Neural cell (in vitro differentiated cells): ENCODE data around the gene PREX1.

Experiments used
- EP300 ChIP-seq: fragments of 450-650 bp; conservative IDR thresholded peaks from 2 replicates; pipeline ENCODE4 v1.6.1; 2014; ENCODE audit warnings: antibody characterized with exemption, mild to moderate bottlenecking, moderate library complexity; ENCODE audit not compliant: poor library complexity, severe bottlenecking
- EZH2 ChIP-seq: fragments of 200-600, 300-800 bp; shearing (Covaris generic), sonication (generic); IDR thresholded peaks from 2 replicates; pipeline ENCODE4 v1.6.1; 2014; ENCODE audit warnings: antibody characterized with exemption, low read length, borderline replicate concordance, mild to moderate bottlenecking; ENCODE audit not compliant: insufficient read depth, poor library complexity, severe bottlenecking
- SMC3 ChIP-seq: fragments of 450-650 bp; conservative IDR thresholded peaks from 2 replicates; pipeline ENCODE4 v1.6.1; 2014; ENCODE audit warnings: antibody characterized with exemption, mild to moderate bottlenecking, moderate library complexity; ENCODE audit not compliant: poor library complexity
- TF ChIP-seq, protein P1 (sequence below): fragments of 450-650 bp; IDR thresholded peaks from 2 replicates; pipeline ENCODE4 v1.5.1; 2014; ENCODE audit warnings: antibody characterized with exemption, mild to moderate bottlenecking, moderate library complexity; ENCODE audit not compliant: poor library complexity, severe bottlenecking

- TF ChIP-seq EZH2 (no peak), EP300 (no peak), SMC3 (no peak)
- TF ChIP-seq, protein P1, sequence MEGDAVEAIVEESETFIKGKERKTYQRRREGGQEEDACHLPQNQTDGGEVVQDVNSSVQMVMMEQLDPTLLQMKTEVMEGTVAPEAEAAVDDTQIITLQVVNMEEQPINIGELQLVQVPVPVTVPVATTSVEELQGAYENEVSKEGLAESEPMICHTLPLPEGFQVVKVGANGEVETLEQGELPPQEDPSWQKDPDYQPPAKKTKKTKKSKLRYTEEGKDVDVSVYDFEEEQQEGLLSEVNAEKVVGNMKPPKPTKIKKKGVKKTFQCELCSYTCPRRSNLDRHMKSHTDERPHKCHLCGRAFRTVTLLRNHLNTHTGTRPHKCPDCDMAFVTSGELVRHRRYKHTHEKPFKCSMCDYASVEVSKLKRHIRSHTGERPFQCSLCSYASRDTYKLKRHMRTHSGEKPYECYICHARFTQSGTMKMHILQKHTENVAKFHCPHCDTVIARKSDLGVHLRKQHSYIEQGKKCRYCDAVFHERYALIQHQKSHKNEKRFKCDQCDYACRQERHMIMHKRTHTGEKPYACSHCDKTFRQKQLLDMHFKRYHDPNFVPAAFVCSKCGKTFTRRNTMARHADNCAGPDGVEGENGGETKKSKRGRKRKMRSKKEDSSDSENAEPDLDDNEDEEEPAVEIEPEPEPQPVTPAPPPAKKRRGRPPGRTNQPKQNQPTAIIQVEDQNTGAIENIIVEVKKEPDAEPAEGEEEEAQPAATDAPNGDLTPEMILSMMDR: no peak
Measured at GRCh38 chr20:48596334-48596898, 231.4 kb downstream of the PREX1 start.
